GM21367 (cell line): Measurements from ENCODE around the gene CACTIN.
"Not testable (repeated sequence)": the region's sequence is repeated elsewhere in the genome, so short reads cannot be mapped to it uniquely, and the experiment has no call there.

ENCODE experiments used
- ATAC-seq: cut with Tn5 transposase; IDR thresholded peaks from one replicate; pipeline ENCODE4 v1.9.1; 2021; ENCODE audit not compliant: unreplicated experiment

Gene CACTIN

GRCh38 chr19:3648037-3648905 is 21.7 kb upstream of the CACTIN start:
- ATAC-seq = no peak

- not testable (repeated sequence) for ATAC-seq
Observed at GRCh38 chr19:3647102-3647501, 20.5 kb upstream of the CACTIN start.

- no peak for ATAC-seq
Observed at GRCh38 chr19:3646336-3647092, 19.9 kb upstream of the CACTIN start.

DNA sequence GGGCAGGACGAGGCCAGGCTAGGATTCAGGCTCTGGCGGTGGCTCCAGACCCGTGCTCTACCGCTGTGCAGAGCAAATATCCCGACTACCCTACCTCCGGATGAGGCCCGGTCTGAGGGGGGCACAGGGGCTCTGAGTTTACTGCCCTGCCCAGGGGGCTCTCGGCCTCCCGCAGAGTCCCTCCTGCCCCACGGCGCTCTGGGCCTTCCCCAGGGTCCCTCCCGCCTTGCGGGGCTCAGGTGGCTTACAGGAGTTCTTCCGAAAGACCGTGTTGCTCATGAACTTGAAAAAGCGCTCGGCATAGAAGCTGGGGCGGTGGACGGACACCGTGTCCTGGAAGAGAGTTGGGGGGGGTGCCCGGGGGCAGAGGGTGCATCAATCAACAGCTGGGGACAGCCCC is 19.1 kb upstream of the CACTIN start:
- ATAC-seq = no peak

- ATAC-seq = no peak
Observed at GRCh38 chr19:3645067-3645396, 18.4 kb upstream of the CACTIN start.

GRCh38 chr19:3644351-3645066 is 17.9 kb upstream of the CACTIN start:
- ATAC-seq = no peak

- ATAC-seq = no peak
Observed at GRCh38 chr19:3643674-3644313, 17.2 kb upstream of the CACTIN start.

- no peak for ATAC-seq
Observed at GRCh38 chr19:3642987-3643673, 16.5 kb upstream of the CACTIN start.

- ATAC-seq = no peak
Observed at GRCh38 chr19:3642296-3642695, 15.7 kb upstream of the CACTIN start.

DNA sequence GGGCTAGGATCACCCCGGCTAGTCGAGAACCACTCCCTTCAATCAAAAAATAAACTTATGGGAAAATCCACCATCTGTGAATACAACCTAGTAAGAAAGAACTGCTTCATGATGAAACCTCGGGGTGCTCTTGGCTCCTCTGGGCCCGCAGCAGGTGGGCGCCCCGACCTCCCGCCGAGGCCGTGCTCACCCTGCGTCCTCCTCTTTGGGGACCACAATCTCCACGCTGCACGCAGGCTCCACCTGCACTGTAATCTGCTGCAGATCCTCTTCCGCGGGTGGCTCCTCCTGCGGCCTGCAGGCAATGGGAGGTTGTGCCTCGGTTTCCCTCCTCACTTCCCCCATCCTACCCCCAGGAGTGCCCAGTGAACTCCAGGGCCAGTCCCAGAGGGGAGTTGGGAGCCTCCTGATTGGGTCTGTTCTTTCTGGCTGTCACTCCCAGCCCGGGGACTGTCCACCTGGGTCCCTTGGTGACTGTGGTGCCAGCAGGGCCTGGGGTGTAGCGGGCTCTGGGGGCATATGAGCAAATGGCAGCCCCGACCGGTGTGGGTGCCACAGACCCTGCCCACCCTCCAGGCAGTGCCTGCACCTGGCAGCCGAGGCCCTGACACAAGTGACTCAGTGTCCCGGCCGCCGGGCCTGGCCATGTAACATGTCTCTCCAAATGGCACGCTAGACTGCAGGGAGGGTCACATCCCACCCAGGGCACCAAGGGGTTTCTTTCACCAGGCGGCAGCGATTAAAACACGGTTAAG is 15.1 kb upstream of the CACTIN start:
- ATAC-seq = no peak

DNA sequence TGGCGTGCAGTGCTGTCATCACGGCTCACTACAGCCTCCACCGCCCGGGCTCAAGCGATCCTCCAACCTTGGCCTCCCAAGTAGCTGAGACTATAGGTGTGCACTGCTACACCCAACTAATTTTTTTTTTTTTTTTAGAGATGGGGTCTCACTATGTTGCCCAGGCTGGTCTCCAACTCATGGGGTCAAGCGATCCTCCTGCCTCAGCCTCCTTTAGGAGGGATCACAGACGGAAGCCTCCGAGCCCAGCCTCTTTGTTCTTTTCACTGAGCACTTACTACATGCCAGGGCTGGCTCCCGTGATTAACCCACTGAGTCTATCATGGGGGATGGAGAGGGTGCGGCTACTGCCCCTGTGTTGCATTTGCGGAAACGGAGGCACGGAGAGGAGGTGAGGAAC is 12.9 kb upstream of the CACTIN start:
- no peak for ATAC-seq

- no peak for ATAC-seq
Observed at GRCh38 chr19:3638208-3639193, 11.9 kb upstream of the CACTIN start.

GRCh38 chr19:3637621-3638020 is 11.0 kb upstream of the CACTIN start:
- no peak for ATAC-seq

DNA sequence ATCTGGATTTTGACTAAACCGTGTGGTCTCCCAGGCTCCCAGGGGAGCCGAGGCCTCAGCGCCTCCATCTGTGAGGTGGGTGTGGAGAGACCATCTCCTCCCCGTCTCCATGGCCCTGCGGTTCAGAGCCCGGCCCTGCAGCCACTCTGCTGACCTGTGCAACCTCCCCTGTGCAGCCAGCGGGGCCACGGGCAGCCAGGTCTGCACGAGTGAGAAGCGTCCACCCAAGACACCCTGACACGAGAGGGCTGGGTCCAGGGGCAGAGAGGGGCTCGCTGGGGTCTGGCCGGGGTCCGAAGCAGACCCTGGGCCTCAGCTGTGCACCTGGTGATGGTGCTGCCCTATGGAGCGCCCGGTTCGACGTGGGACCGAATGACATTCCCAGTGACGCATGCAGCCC is 10.4 kb upstream of the CACTIN start:
- no peak for ATAC-seq

- ATAC-seq = no peak
Observed at GRCh38 chr19:3636506-3636905, 9.9 kb upstream of the CACTIN start.

DNA sequence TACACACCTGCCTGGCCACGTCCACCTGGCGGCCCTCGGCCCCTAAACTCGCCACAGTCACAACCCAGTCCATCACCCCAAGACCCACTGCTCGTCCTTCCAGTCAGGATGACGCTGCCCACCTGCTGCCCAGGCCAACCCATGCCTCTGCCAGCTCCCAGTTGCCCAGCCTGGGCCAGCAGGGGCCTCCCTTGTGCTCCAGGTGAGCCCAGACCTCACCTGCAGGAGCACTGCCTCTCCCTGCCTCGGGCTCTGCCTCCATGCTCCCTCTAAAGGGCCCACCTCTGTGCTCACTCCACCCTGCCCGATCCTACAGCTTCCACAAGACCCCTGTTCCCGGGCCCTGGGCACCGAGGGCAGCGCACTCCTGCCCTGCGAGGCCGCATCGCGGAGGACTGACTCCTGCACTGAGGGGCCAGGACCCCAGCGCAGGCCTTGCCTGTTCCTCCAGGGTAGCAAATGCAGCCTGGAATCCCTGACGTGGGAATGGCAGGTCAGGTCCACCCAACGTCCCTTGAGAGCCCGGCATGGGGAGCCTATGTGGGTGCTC is 8.0 kb upstream of the CACTIN start:
- no peak for ATAC-seq

DNA sequence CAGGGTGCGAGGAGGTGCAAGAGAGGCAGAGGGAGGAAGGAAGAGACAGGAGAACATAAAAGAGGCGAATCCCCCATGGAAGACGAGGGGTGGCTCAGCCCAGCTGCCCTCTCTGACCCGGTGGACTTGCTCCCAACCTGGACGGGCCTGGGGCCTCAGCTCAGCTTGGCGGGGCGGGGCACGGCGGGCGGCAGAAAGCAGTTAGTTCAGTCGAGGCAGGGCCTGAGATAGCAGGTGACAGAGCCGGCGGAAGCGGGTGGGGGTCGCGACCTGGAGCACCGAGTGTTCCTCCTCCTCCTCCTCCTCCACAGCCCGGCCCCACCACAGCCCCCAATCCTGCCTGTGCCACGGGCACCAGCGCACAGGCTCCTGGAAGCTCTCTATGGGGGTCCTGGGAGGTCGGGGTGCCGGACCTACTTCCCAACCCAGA is 7.0 kb upstream of the CACTIN start:
- ATAC-seq = no peak

- ATAC-seq = no peak
Observed at GRCh38 chr19:3632739-3633558, 6.4 kb upstream of the CACTIN start.
